BJ (cell line): Measurements from ENCODE around the gene TPRA1. TPM values are rescaled to one million over a fixed set of nuclear protein-coding genes. Genes with fewer than 3 reads are reported as not detected.
"Not testable (repeated sequence)": the region's sequence is repeated elsewhere in the genome, so short reads cannot be mapped to it uniquely, and the experiment has no call there.

Experiments used
- CTCF ChIA-PET: fragments of 350-600 bp; formaldehyde crosslinking; extraction: SDS; loops from one replicate; lab custom pipeline; 2021; ENCODE audit warnings: antibody characterized with exemption, inconsistent platforms; lab: Yijun Ruan, JAX
- POLR2A ChIA-PET: fragments of 300-600 bp; sonication (Branson Sonifier 250); formaldehyde crosslinking; extraction: SDS; loops from one replicate; lab custom pipeline; 2021; ENCODE audit warnings: antibody characterized with exemption; lab: Charles Lee
- DNase-seq: peaks from one replicate; pipeline ENCODE4 v3.0.0-alpha.2; 2011; ENCODE audit warnings: low read depth
- H3K27me3 ChIP-seq: 2 replicates; pipeline ENCODE4 v1.6.0; 2011; ENCODE audit warnings: low read length; ENCODE audit not compliant: control insufficient read depth, insufficient read depth
- H3K36me3 ChIP-seq: 2 replicates; pipeline ENCODE4 v1.5.1; 2011; ENCODE audit warnings: low read length; ENCODE audit not compliant: control insufficient read depth, insufficient read depth
- H3K4me3 ChIP-seq: 2 replicates; pipeline ENCODE4 v1.5.1; 2011; ENCODE audit warnings: low read depth, mild to moderate bottlenecking, control low read depth, low read length
- CTCF ChIP-seq: IDR thresholded peaks from 2 replicates; pipeline ENCODE4 v1.5.1; 2011; ENCODE audit warnings: low read depth, mild to moderate bottlenecking, control low read depth, inconsistent platforms, low read length, moderate library complexity; ENCODE audit not compliant: insufficient read depth
- polyA plus RNA-seq: library from polyadenylated mRNA; depleted of rRNA; stranded (reverse); fragments of >200 nt; gene quantifications from 2 replicates; pipeline ENCODE4 v1.2.3, GENCODE V29; 2011

TPRA1 gene
- polyA plus RNA-seq, 1 experiment, result 72.2 TPM

GRCh38 chr3:127534564-127534963 lies 56.0 kb downstream of the TPRA1 start:
- CTCF ChIA-PET, result interaction anchor here (0.9 to 2.3 kb wide), 2 partner anchors 9 to 11 kb away, joined by 3 to 18 read pairs; no protein-coding TSS in a partner anchor
- TF ChIP-seq CTCF, result no peak

DNA sequence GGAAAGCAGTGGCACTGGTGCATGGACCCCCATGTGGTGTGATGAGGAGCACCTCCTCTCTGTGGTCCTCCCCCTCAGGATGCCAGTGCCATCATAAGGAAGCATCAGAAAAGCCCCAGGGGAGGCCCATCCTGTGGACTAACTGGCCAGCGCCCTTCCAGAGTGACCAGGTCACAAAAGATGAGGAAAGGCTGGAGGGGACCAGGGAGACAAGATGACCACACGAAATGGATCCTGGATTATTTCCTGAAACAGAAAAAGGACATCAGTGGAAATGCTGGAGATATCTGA lies 56.4 kb downstream of the TPRA1 start:
- ChIA-PET CTCF (no interaction called here), POLR2A (no interaction called here)
- no peak for DNase-seq
- Histone ChIP-seq H3K27me3 (peaks cover 14% of the 10 kb centered on the region), H3K36me3 (no peaks in the 10 kb centered on the region), H3K4me3 (no peak overlapping the region)
- no peak for TF ChIP-seq CTCF

More at GRCh38 chr3:127534564-127534963, 56.0 kb downstream of the TPRA1 start:
- H3K27me3 ChIP-seq, result peaks cover 14% of the 10 kb centered on the region
- DNase-seq, result no peak
- POLR2A ChIA-PET, result no interaction called here
- no peak overlapping the region for H3K4me3 ChIP-seq
- no peaks in the 10 kb centered on the region for H3K36me3 ChIP-seq

GRCh38 chr3:127532561-127533203 lies 57.9 kb downstream of the TPRA1 start:
- CTCF ChIA-PET, result interaction anchor here (1.2 kb wide), 1 partner anchor 12 kb away, joined by 4 read pairs; no protein-coding TSS in a partner anchor
- TF ChIP-seq CTCF, result no peak

GRCh38 chr3:127531821-127532220 lies 58.7 kb downstream of the TPRA1 start:
- no peak for TF ChIP-seq CTCF

More at GRCh38 chr3:127532561-127533203, 57.9 kb downstream of the TPRA1 start:
- no peak overlapping the region for H3K4me3 ChIP-seq
- H3K36me3 ChIP-seq, result no peaks in the 10 kb centered on the region
- DNase-seq, result no peak
- peaks cover 16% of the 10 kb centered on the region for H3K27me3 ChIP-seq
- POLR2A ChIA-PET, result no interaction called here

DNA sequence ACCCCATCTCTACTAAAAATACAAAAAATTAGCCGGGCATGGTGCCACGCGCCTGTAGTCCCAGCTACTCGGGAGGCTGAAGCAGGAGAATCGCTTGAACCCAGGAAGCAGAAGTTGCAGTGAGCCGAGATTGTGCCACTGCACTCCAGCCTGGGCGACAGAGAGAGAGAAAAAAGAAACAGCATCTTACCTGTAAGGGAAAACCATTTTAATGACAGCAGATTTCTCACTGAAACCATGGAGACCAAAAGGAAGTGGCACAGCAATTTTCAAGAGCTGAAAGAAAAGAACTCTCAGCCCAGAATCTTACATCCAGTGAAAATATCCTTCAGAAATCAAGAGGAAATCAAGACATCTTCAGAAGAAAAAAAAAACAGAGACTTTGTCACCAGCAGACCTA lies 59.7 kb downstream of the TPRA1 start:
- H3K4me3 ChIP-seq, DNase-seq, H3K36me3 ChIP-seq, POLR2A ChIA-PET: not testable (repeated sequence)
- CTCF ChIA-PET, result interaction anchor here (1.2 to 1.3 kb wide), 2 partner anchors 14 to 17 kb away, joined by 3 to 5 read pairs; no protein-coding TSS in a partner anchor
- peaks cover 14% of the 10 kb centered on the region for H3K27me3 ChIP-seq

More at GRCh38 chr3:127531821-127532220, 58.7 kb downstream of the TPRA1 start:
- POLR2A ChIA-PET, result no interaction called here
- H3K27me3 ChIP-seq, result peaks cover 16% of the 10 kb centered on the region
- H3K4me3 ChIP-seq, result no peak overlapping the region
- no peaks in the 10 kb centered on the region for H3K36me3 ChIP-seq
- CTCF ChIA-PET, result interaction anchor here (1.2 kb wide), 1 partner anchor 13 kb away, joined by 4 read pairs; no protein-coding TSS in a partner anchor
- no peak for DNase-seq
